Caco-2 (cell line): Measurements from ENCODE around the gene ABL2. TPM values are rescaled to one million over a fixed set of nuclear protein-coding genes. Genes with fewer than 3 reads are reported as not detected.

ENCODE experiments used
- BruUV-seq: library from RNA; stranded (reverse); fragments of 400-500 nt; replicated peaks from 2 replicates; lab custom pipeline; 2021; lab: Mats Ljungman, UMichigan
- CTCF ChIA-PET: fragments of 300-600 bp; sonication (Branson Sonifier 250); formaldehyde crosslinking; loops from one replicate; lab custom pipeline; 2022; ENCODE audit warnings: antibody characterized with exemption; lab: Charles Lee
- POLR2A ChIA-PET: fragments of 300-600 bp; sonication (Branson Sonifier 250); formaldehyde crosslinking; loops from one replicate; lab custom pipeline; 2022; ENCODE audit warnings: antibody characterized with exemption; lab: Charles Lee
- DNase-seq, 2 experiments: peaks; one replicate each; pipeline versions ENCODE4 v3.0.0 to v3.0.0-alpha.2; 2020 to 2022
- H3K27me3 ChIP-seq: replicated peaks from 2 replicates; pipeline ENCODE4 v1.6.0; 2011; ENCODE audit warnings: low read length; ENCODE audit not compliant: control insufficient read depth, insufficient read depth
- H3K36me3 ChIP-seq: 2 replicates; pipeline ENCODE4 v1.5.1; 2011; ENCODE audit warnings: low read length; ENCODE audit not compliant: control insufficient read depth, insufficient read depth
- H3K4me1 ChIP-seq: fragments of 250-450 bp; sonication (Bioruptor Pico); 2 replicates; pipeline ENCODE4 v1.5.1; 2020; ENCODE audit warnings: mild to moderate bottlenecking
- H3K4me3 ChIP-seq: 2 replicates; pipeline ENCODE4 v1.5.1; 2011; ENCODE audit warnings: low read depth, mild to moderate bottlenecking, control low read depth, low read length
- H3K9me3 ChIP-seq: fragments of 250-450 bp; sonication (Bioruptor Pico); 2 replicates; pipeline ENCODE4 v1.5.1; 2020; ENCODE audit warnings: mild to moderate bottlenecking, moderate library complexity
- H3K27ac Mint-ChIP-seq: one replicate; pipeline ENCODE4 v1.8.0; 2022; ENCODE audit warnings: mixed read lengths; ENCODE audit not compliant: unreplicated experiment
- H3K27me3 Mint-ChIP-seq: one replicate; pipeline ENCODE4 v1.8.0; 2022; ENCODE audit warnings: mixed read lengths; ENCODE audit not compliant: insufficient read depth, unreplicated experiment
- H3K36me3 Mint-ChIP-seq: one replicate; pipeline ENCODE4 v1.8.0; 2022; ENCODE audit warnings: mild to moderate bottlenecking, mixed read lengths; ENCODE audit not compliant: insufficient read depth, unreplicated experiment
- H3K4me1 Mint-ChIP-seq: one replicate; pipeline ENCODE4 v1.8.0; 2022; ENCODE audit warnings: low read depth, mixed read lengths; ENCODE audit not compliant: unreplicated experiment
- H3K4me3 Mint-ChIP-seq: one replicate; pipeline ENCODE4 v1.8.0; 2022; ENCODE audit warnings: mild to moderate bottlenecking, moderate library complexity, mixed read lengths; ENCODE audit not compliant: unreplicated experiment
- H3K9me3 Mint-ChIP-seq: one replicate; pipeline ENCODE4 v1.8.0; 2022; ENCODE audit warnings: mixed read lengths; ENCODE audit not compliant: unreplicated experiment
- CTCF ChIP-seq, 2 experiments: fragments of 200-600 bp in 1 of 2; IDR thresholded peaks; 1 replicate in 1 of 2; 2 replicates in 1 of 2; pipeline versions ENCODE4 v1.5.1 to v1.8.0; 2011 to 2022; ENCODE audit warnings: antibody characterized with exemption in 1 of 2, control low read depth in 1 of 2, inconsistent platforms in 1 of 2, low read depth in 1 of 2, low read length in 1 of 2, mild to moderate bottlenecking in 1 of 2, moderate library complexity in 1 of 2; ENCODE audit not compliant: insufficient read depth in 1 of 2, severe bottlenecking in 1 of 2, unreplicated experiment in 1 of 2
- intact Hi-C: fragments of 100-400 bp; cut with micrococcal nuclease; formaldehyde crosslinking; loops from one replicate; pipeline ENCODE4 v1.10.0; 2022; ENCODE audit not compliant: unreplicated experiment
- total RNA-seq: library from RNA; stranded (reverse); gene quantifications from 2 replicates; pipeline ENCODE4 v1.2.3, GENCODE V29; 2022

The ABL2 gene
- total RNA-seq, 1 experiment from 2014 or later = 21.6 TPM

- no peaks in the 10 kb centered on the region for H3K27me3 Mint-ChIP-seq
- H3K4me1 Mint-ChIP-seq = peaks cover 9% of the 10 kb centered on the region
- POLR2A ChIA-PET = no interaction called here
- BruUV-seq = no TSS peak
- peaks cover 5% of the 10 kb centered on the region for H3K36me3 Mint-ChIP-seq
- no peak for DNase-seq
- H3K4me1 ChIP-seq = peaks cover 13% of the 10 kb centered on the region
- intact Hi-C loops = no loop called here
- no peaks in the 10 kb centered on the region for H3K36me3 ChIP-seq
- no peak for TF ChIP-seq CTCF (IDR thresholded peaks at IDR 0.05; ENCODE audit: insufficient read depth in 1 of 2, low read depth in 1 of 2, low read length in 1 of 2, severe bottlenecking in 1 of 2, unreplicated experiment in 1 of 2)
- CTCF ChIA-PET = no interaction called here
- no peaks in the 10 kb centered on the region for H3K27me3 ChIP-seq
- no peak overlapping the region for H3K4me3 ChIP-seq
- H3K9me3 Mint-ChIP-seq = no peaks in the 10 kb centered on the region
- H3K4me3 Mint-ChIP-seq = no peak overlapping the region
- no peak overlapping the region for H3K27ac Mint-ChIP-seq
- no peaks in the 10 kb centered on the region for H3K9me3 ChIP-seq
Observed at GRCh38 chr1:179055937-179056336, 173.5 kb downstream of the ABL2 start.

- Mint-ChIP-seq H3K27me3 (no peaks in the 10 kb centered on the region), H3K36me3 (peaks cover 5% of the 10 kb centered on the region), H3K4me1 (peaks cover 3% of the 10 kb centered on the region), H3K27ac (no peak overlapping the region), H3K4me3 (no peak overlapping the region), H3K9me3 (no peaks in the 10 kb centered on the region)
- Histone ChIP-seq H3K4me3 (no peak overlapping the region), H3K27me3 (no peaks in the 10 kb centered on the region), H3K4me1 (peaks cover 4% of the 10 kb centered on the region), H3K36me3 (no peaks in the 10 kb centered on the region), H3K9me3 (no peaks in the 10 kb centered on the region)
- BruUV-seq = no TSS peak
- POLR2A ChIA-PET = no interaction called here
- no peak for DNase-seq
- TF ChIP-seq CTCF (IDR thresholded peaks at IDR 0.05; ENCODE audit: insufficient read depth in 1 of 2, low read depth in 1 of 2, low read length in 1 of 2, severe bottlenecking in 1 of 2, unreplicated experiment in 1 of 2) = no peak
- intact Hi-C loops = no loop called here
- CTCF ChIA-PET = no interaction called here
Observed at GRCh38 chr1:179053486-179053885, 176.0 kb downstream of the ABL2 start.

GRCh38 chr1:179052776-179053175 lies 176.7 kb downstream of the ABL2 start:
- CTCF ChIA-PET = no interaction called here
- intact Hi-C loops = no loop called here
- no TSS peak for BruUV-seq

More at GRCh38 chr1:179052776-179053175, 176.7 kb downstream of the ABL2 start:
- no peak for TF ChIP-seq CTCF (IDR thresholded peaks at IDR 0.05; ENCODE audit: insufficient read depth in 1 of 2, low read depth in 1 of 2, low read length in 1 of 2, severe bottlenecking in 1 of 2, unreplicated experiment in 1 of 2)
- DNase-seq = no peak
- Histone ChIP-seq H3K27me3 (no peaks in the 10 kb centered on the region), H3K36me3 (no peaks in the 10 kb centered on the region), H3K9me3 (no peaks in the 10 kb centered on the region), H3K4me1 (no peaks in the 10 kb centered on the region), H3K4me3 (no peak overlapping the region)
- no peaks in the 10 kb centered on the region for H3K27me3 Mint-ChIP-seq
- H3K9me3 Mint-ChIP-seq = no peaks in the 10 kb centered on the region
- no peaks in the 10 kb centered on the region for H3K4me1 Mint-ChIP-seq
- H3K36me3 Mint-ChIP-seq = peaks cover 5% of the 10 kb centered on the region
- no peak overlapping the region for H3K4me3 Mint-ChIP-seq
- POLR2A ChIA-PET = no interaction called here
- H3K27ac Mint-ChIP-seq = no peak overlapping the region

Other genes with a start within 250 kb of the ABL2 start
- 24.5 and 26.1 TPM in 2 replicates for gene FAM20B, start 203.8 kb downstream of the ABL2 start, total RNA-seq
- gene TOR3A, start 147.6 kb downstream of the ABL2 start, total RNA-seq = 25.0 and 25.2 TPM in 2 replicates
- 36.9 and 43.0 TPM in 2 replicates for gene SOAT1, start 64.1 kb upstream of the ABL2 start, total RNA-seq
- not detected in 2 replicates for gene AXDND1, start 136.3 kb upstream of the ABL2 start, total RNA-seq